22Rv1 (cell line): ENCODE measurements around the gene FBXL7.

ENCODE experiments used
- H3K27ac ChIP-seq: fragments of 450-650 bp; 2 replicates; pipeline ENCODE4 v1.5.1; 2017
- ZFX ChIP-seq: fragments of 450-650 bp; IDR thresholded peaks from 2 replicates; pipeline ENCODE4 v1.6.1; 2017; ENCODE audit warnings: antibody characterized with exemption, borderline replicate concordance
- TF ChIP-seq, protein P1 (sequence below): fragments of 450-650 bp; IDR thresholded peaks from 2 replicates; pipeline ENCODE4 v1.5.1; 2017; ENCODE audit warnings: mild to moderate bottlenecking

Gene FBXL7

DNA sequence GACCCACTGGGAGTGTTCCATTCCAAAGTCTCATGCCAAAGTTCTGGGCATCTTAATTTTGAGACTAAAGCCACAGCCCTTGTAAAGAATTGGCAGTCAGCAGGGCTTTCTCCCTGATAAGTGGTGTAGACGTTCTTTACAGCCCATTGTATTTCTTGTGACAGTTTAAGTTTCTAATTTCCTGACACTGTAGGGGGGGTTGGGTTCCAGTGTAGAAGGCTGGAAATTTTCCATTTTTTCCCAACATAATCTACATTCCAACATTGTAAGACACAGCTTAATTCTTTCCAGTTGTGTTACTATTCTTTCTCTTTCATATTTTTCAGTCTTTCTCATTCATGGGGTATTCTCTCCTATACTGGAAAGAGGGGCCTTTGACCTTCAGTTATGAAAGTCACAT, 121.1 kb downstream of the FBXL7 start:
- TF ChIP-seq ZFX, result no peak
- TF ChIP-seq, protein P1, sequence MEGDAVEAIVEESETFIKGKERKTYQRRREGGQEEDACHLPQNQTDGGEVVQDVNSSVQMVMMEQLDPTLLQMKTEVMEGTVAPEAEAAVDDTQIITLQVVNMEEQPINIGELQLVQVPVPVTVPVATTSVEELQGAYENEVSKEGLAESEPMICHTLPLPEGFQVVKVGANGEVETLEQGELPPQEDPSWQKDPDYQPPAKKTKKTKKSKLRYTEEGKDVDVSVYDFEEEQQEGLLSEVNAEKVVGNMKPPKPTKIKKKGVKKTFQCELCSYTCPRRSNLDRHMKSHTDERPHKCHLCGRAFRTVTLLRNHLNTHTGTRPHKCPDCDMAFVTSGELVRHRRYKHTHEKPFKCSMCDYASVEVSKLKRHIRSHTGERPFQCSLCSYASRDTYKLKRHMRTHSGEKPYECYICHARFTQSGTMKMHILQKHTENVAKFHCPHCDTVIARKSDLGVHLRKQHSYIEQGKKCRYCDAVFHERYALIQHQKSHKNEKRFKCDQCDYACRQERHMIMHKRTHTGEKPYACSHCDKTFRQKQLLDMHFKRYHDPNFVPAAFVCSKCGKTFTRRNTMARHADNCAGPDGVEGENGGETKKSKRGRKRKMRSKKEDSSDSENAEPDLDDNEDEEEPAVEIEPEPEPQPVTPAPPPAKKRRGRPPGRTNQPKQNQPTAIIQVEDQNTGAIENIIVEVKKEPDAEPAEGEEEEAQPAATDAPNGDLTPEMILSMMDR, result no peak

DNA sequence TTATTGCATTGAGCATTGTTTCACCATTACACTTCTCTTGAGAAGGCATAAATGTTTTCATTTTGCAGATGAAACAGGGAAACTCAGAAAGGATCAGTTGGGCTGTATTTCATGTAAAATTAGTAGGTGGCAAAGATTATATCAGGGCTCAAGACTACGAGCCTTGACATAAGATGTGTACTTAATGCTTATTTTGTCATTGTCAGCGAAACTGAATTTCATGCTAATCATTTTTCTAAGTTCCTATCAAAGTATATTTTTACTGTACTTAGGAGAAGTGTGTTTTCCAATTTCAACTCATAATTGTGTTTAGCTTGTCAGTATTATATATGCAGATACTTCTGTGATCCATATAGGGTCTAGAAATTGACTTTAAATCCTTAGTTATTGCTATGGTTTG, 123.8 kb downstream of the FBXL7 start:
- TF ChIP-seq, protein P1, result no peak
- TF ChIP-seq ZFX, result no peak

More for the DNA sequence above, 121.1 kb downstream of the FBXL7 start:
- no peak overlapping the region for H3K27ac ChIP-seq

DNA sequence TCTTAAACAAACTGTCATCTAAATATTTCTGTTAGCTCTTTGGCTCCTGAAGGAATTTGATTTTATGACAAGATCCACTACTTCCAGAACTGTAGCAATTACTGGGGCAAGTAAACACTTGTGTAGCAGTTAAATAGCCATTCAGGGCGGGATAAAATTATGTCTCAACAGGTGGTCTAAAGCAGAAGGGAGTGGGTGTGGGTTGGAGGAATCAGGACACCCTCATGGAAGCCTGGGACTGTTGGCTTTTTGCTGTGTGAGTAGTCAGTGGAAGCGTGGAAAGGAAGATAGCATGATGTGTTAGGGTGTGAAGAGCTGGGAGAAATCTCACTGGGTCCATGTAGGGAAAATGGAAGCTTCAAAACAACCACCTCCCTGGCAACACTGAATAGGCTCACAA, 127.1 kb downstream of the FBXL7 start:
- H3K27ac ChIP-seq, result no peak overlapping the region
- TF ChIP-seq, protein P1, result no peak
- TF ChIP-seq ZFX, result no peak

More for the DNA sequence above, 123.8 kb downstream of the FBXL7 start:
- H3K27ac ChIP-seq, result no peak overlapping the region

DNA sequence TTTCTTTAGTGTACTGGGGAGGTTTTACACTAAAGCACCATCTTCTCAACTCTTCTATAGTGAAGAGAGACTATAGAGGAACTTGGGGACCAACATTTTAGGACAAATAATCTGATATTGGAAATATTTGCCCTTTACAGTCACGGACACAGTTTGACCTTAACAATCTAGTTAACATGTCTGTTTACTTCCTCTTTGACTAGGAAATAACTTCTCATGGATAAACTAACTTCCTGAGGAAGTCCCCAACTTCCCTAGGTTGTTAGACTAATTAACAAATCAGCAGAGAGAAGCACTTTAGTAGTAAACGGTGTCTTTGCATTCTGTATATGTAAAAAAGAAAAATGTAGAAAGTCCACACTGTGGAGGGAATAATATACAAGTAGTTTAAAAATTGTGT, 127.7 kb downstream of the FBXL7 start:
- no peak overlapping the region for H3K27ac ChIP-seq
- TF ChIP-seq, protein P1, result no peak
- no peak for TF ChIP-seq ZFX

DNA sequence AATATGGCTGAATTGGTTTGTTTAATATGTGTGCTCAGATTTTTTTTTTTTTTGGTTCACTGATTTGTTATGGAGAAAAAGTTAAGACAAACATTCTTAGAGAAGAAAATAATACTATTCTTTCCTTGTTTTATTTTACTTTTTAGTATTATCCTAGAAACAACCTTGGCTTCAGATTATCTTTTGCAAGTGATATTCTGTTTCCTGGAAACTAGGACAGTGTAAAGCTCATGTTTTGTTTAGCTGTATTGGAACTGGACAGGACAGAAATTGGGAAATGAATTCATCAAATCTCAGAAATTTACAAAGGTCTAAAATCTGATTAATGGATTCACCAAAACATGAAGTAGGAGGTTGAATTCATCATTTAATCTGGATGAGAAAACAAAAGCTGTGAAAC, 130.5 kb downstream of the FBXL7 start:
- no peak overlapping the region for H3K27ac ChIP-seq
- TF ChIP-seq, protein P1, result no peak
- no peak for TF ChIP-seq ZFX

DNA sequence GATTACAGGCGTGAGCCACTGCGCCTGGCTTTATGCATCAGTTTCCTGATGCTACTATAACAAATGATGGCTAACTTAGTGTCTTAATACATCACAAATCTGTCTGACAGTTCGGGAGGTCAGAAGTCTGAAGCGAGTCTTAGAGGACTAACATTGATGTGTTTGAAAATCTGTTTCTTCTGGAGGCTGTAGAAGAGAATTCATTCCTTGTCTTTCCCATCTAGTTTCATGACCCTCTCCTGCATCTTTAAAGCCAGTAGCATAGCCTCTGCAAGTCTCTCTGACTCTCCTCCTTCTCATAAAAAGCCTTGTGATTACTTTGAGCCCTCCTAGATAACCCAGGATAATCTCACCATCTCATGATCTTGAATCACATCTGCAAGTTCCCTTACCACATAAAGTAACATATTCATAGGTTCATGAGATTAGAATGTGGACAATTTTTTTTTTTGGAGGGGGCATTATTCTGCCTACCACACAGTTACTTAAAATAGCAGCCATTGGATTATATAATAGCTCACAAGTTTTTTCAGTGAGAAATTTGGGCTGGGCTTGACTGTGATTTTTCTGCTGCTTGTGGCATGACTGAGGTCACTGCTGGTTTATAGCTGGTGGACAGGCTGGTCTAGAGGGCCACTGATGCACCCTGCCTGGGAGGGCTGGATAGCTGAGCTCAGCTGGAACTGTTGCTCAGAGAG, 134.8 kb downstream of the FBXL7 start:
- TF ChIP-seq, protein P1, result no peak
- no peak for TF ChIP-seq ZFX

DNA sequence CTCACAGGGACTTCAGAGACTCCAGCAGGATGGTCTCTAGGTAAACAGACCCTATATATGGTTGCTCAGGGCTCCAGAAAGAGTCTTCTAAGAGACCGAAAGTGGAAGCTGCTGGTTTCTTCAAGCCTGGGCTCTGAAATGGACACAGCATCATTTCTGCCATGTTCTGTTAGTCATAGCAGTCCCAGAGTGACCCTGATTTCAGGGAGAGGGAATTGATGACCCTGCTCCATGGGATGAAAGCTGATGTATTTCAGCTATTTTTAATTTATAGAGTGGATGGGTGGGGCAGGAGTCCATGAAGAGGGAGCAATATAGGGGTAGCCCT, 135.3 kb downstream of the FBXL7 start:
- no peak overlapping the region for H3K27ac ChIP-seq
- TF ChIP-seq, protein P1, result no peak
- TF ChIP-seq ZFX, result no peak

More for the DNA sequence above, 134.8 kb downstream of the FBXL7 start:
- no peak overlapping the region for H3K27ac ChIP-seq
